Gastroesophageal sphincter (tissue), 3 donors: Measurements from ENCODE around the gene TNFSF15.

Source experiments
- CTCF ChIP-seq, 4 experiments: fragments of 200-600 bp in 2 of 4; fragments of 450-650 bp in 2 of 4; sonication (generic) in 1 of 4; IDR thresholded peaks; one replicate each; pipeline ENCODE4 v1.5.1; 2017 to 2019; ENCODE audit warnings: antibody characterized with exemption in 4 of 4, mild to moderate bottlenecking in 2 of 4, moderate library complexity in 2 of 4
- POLR2A ChIP-seq, 2 donors: fragments of 450-650 bp; IDR thresholded peaks; one replicate each; pipeline ENCODE4 v1.6.1; 2017; ENCODE audit warnings: antibody characterized with exemption in 2 of 2, mild to moderate bottlenecking in 2 of 2, moderate library complexity in 1 of 2
- POLR2AphosphoS5 ChIP-seq: sonication (generic); formaldehyde crosslinking; IDR thresholded peaks from one replicate; pipeline ENCODE4 v1.6.1; 2017; ENCODE audit warnings: antibody characterized with exemption

GRCh38 chr9:114757395-114757794 lies 48.4 kb downstream of the TNFSF15 start:
- TF ChIP-seq CTCF (IDR thresholded peaks at IDR 0.05) (no peak), POLR2A (IDR thresholded peaks at IDR 0.05) (no peak), POLR2AphosphoS5 (no peak)
